Peyer's patch (tissue), 4 donors: ENCODE results near the gene DNAJB1.

Experiments used
- CTCF ChIP-seq, 6 experiments: fragments of 450-650 bp in 4 of 6; fragments of 200-600 bp in 2 of 6; sonication (generic) in 1 of 6; IDR thresholded peaks; one replicate each; pipeline ENCODE4 v1.5.1; 2017 to 2019; ENCODE audit warnings: antibody characterized with exemption in 6 of 6, mild to moderate bottlenecking in 3 of 6, moderate library complexity in 1 of 6
- POLR2A ChIP-seq, 2 donors: fragments of 450-650 bp; IDR thresholded peaks; one replicate each; pipeline ENCODE4 v1.5.1; 2017; ENCODE audit warnings: antibody characterized with exemption in 2 of 2, mild to moderate bottlenecking in 2 of 2, moderate library complexity in 2 of 2

GRCh38 chr19:14495672-14496028, 22.5 kb downstream of the DNAJB1 start:
- TF ChIP-seq POLR2A (IDR thresholded peaks at IDR 0.05) = peak in 1 of 2 donors; percentile 18
- TF ChIP-seq CTCF (IDR thresholded peaks at IDR 0.05) = no peak
